Body of pancreas (tissue), 4 donors: ENCODE results near the gene CCDC57.

Experiments used
- POLR2A ChIP-seq, 3 donors: fragments of 450-650 bp; IDR thresholded peaks; one replicate each; pipeline ENCODE4 v1.6.1; 2016; ENCODE audit warnings: antibody characterized with exemption in 3 of 3, mild to moderate bottlenecking in 2 of 3
- TF ChIP-seq, protein P1 (sequence below), 7 experiments: fragments of 450-650 bp in 4 of 7; fragments of 200-600 bp in 3 of 7; sonication (generic) in 3 of 7; IDR thresholded peaks; one replicate each; pipeline ENCODE4 v1.5.1; 2016 to 2019; ENCODE audit warnings: antibody characterized with exemption in 7 of 7

GRCh38 chr17:82055023-82055964 is 157.3 kb downstream of the CCDC57 start:
- TF ChIP-seq, protein P1, sequence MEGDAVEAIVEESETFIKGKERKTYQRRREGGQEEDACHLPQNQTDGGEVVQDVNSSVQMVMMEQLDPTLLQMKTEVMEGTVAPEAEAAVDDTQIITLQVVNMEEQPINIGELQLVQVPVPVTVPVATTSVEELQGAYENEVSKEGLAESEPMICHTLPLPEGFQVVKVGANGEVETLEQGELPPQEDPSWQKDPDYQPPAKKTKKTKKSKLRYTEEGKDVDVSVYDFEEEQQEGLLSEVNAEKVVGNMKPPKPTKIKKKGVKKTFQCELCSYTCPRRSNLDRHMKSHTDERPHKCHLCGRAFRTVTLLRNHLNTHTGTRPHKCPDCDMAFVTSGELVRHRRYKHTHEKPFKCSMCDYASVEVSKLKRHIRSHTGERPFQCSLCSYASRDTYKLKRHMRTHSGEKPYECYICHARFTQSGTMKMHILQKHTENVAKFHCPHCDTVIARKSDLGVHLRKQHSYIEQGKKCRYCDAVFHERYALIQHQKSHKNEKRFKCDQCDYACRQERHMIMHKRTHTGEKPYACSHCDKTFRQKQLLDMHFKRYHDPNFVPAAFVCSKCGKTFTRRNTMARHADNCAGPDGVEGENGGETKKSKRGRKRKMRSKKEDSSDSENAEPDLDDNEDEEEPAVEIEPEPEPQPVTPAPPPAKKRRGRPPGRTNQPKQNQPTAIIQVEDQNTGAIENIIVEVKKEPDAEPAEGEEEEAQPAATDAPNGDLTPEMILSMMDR (IDR thresholded peaks at IDR 0.05), result no peak
- no peak for TF ChIP-seq POLR2A (IDR thresholded peaks at IDR 0.05)
